GM18951 (cell line): ENCODE measurements around the gene SERP2.

ENCODE experiments used
- POLR2A ChIP-seq: IDR thresholded peaks from 4 replicates; pipeline ENCODE4 v1.6.1; 2011; ENCODE audit warnings: mild to moderate bottlenecking; ENCODE audit not compliant: insufficient read length, insufficient read depth; ENCODE audit errors: extremely low read depth
- in situ Hi-C: fragments of 300-500 bp; cut with MboI; formaldehyde crosslinking; loops from one replicate; pipeline ENCODE4 v1.12.0; 2022; ENCODE audit warnings: low sequenced_read_pairs, mixed read lengths, inconsistent platforms; ENCODE audit not compliant: unreplicated experiment

SERP2 gene

GRCh38 chr13:44365008-44365407 lies 8.6 kb upstream of the SERP2 start:
- in situ Hi-C loops, result no loop called here
- TF ChIP-seq POLR2A, result no peak

DNA sequence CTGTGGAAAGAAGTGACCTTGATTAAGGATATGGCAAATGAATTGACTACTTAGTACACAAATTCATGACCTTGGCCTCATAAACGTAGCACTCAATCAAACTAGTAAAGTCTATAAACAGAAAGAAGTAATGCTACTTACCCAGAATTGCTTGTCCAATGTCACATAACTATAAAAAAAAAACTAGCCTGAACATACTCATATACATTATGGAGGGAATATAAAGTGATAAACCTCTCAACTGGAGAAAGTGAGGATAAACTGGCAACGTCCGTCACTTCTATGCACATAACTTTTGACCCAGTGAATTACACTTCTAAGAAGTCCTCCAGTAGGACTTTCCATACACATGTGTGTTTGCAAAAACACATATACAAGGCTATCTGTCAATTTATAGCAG lies 7.7 kb upstream of the SERP2 start:
- in situ Hi-C loops, result no loop called here

GRCh38 chr13:44368062-44368591 lies 5.5 kb upstream of the SERP2 start:
- in situ Hi-C loops, result no loop called here
- no peak for TF ChIP-seq POLR2A

More for the DNA sequence above, 7.7 kb upstream of the SERP2 start:
- TF ChIP-seq POLR2A, result no peak

GRCh38 chr13:44368599-44369368 lies 4.8 kb upstream of the SERP2 start:
- in situ Hi-C loops, result no loop called here
- TF ChIP-seq POLR2A, result no peak

DNA sequence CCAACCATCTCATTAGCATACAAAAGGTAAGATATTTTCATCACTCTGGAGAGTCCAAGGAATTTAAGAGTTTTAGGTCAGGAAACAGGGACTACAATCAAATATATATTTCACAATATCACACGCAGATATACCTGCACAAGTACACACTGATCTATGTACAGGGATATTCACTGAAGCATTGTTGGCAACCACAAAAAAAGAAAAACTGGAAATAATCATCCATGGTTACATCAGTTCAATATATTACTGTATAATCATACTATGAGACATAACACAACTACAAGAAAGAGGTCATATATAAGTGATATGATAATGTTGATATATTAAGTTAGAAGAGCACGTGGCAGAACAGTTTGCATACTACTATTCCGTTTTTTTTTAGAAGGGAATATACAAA lies 2.2 kb upstream of the SERP2 start:
- in situ Hi-C loops, result no loop called here

DNA sequence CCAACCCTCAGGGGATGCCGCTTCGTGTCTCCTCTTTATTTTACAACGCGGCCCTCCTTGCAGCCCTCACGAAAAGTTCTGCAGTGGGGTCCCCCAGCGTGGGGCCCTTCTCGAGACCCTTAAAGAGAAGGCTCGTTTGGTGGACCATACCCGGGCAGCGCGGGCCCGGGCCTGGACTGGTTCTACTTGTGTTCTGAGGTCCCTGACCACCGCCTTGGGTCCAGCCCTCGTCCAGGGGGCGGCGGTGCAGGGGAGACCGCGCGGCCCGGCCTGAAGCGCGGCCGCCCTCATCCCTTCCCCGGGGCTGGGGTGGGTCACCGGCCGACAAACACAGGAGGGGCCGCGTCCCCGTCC lies 400 bp upstream of the SERP2 start:
- in situ Hi-C loops, result no loop called here
- TF ChIP-seq POLR2A, result no peak

More for the DNA sequence above, 2.2 kb upstream of the SERP2 start:
- TF ChIP-seq POLR2A, result no peak

DNA sequence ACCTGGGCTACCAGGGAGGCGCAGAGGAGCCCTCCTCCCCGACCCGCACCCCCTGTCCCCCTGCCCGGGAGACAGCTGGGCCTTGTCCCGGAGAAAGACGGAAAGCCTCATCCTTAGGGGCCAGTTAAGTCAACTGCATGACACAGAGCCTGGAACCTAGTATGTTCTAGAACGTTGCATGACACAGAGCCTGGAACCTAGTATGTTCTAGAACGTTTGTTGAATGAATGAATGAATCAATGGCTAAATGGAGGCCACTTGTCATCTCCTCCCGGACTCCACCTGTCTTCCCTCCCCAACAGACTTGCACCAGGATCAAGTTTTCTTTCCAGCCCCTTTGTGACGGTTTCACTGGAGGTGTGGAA lies 706 bp downstream of the SERP2 start:
- in situ Hi-C loops, result no loop called here
- TF ChIP-seq POLR2A, result no peak

GRCh38 chr13:44378277-44378676 lies 4.7 kb downstream of the SERP2 start:
- no peak for TF ChIP-seq POLR2A
- in situ Hi-C loops, result no loop called here

GRCh38 chr13:44379885-44380284 lies 6.3 kb downstream of the SERP2 start:
- TF ChIP-seq POLR2A, result no peak

GRCh38 chr13:44380404-44381165 lies 7.0 kb downstream of the SERP2 start:
- TF ChIP-seq POLR2A, result no peak
- in situ Hi-C loops, result no loop called here

More at GRCh38 chr13:44379885-44380284, 6.3 kb downstream of the SERP2 start:
- in situ Hi-C loops, result no loop called here

- in situ Hi-C loops, result no loop called here
- TF ChIP-seq POLR2A, result no peak
Measured at GRCh38 chr13:44382635-44383145, 9.1 kb downstream of the SERP2 start.

DNA sequence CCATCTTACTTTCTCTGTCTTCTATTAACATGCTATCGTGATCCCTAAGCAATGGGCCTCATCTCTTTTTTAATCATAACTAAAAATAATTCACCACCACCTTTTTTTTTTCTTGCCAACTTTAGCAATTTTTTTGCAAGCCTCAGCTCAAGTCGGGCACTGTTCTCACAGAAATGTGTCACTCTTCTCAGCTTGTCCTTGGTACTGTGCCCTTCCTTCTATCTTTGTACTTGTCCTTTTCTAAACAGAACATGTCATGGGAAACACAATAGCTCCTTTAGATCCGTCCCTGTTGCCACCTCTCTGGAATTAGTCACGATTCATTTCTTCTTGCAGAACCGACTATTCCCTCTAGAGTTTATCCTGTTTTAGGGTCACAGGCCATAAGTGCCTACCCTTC lies 10.3 kb downstream of the SERP2 start:
- in situ Hi-C loops, result no loop called here
- no peak for TF ChIP-seq POLR2A

- no peak for TF ChIP-seq POLR2A
- in situ Hi-C loops, result no loop called here
Measured at GRCh38 chr13:44384778-44385177, 11.2 kb downstream of the SERP2 start.
